Mesothelial cell of epicardium (in vitro differentiated cells): ENCODE results near the gene CAPN7. TPM values are rescaled to one million over a fixed set of nuclear protein-coding genes. Genes with fewer than 3 reads are reported as not detected.

Source experiments
- DNase-seq, 2 experiments: peaks; one replicate each; pipeline ENCODE4 v3.0.0; 2021; ENCODE audit warnings: low spot score in 2 of 2; ENCODE audit not compliant: unreplicated experiment in 2 of 2
- H3K27ac Mint-ChIP-seq: 2 replicates; pipeline ENCODE4 v1.8.0; 2021; ENCODE audit warnings: mixed read lengths
- H3K27me3 Mint-ChIP-seq: 2 replicates; pipeline ENCODE4 v1.8.0; 2021; ENCODE audit warnings: low read depth, mixed read lengths
- H3K36me3 Mint-ChIP-seq: 2 replicates; pipeline ENCODE4 v1.8.0; 2021; ENCODE audit warnings: mixed read lengths
- H3K4me1 Mint-ChIP-seq: 2 replicates; pipeline ENCODE4 v1.8.0; 2021; ENCODE audit warnings: mixed read lengths
- H3K4me3 Mint-ChIP-seq: 2 replicates; pipeline ENCODE4 v1.8.0; 2021; ENCODE audit warnings: mild to moderate bottlenecking, moderate library complexity, mixed read lengths
- H3K9me3 Mint-ChIP-seq: 2 replicates; pipeline ENCODE4 v1.8.0; 2021; ENCODE audit warnings: mixed read lengths
- CTCF ChIP-seq: fragments of 200-600 bp; sonication (generic); IDR thresholded peaks from one replicate; pipeline ENCODE4 v1.5.0; 2021; ENCODE audit warnings: antibody characterized with exemption; ENCODE audit not compliant: unreplicated experiment
- total RNA-seq: library from RNA; stranded (reverse); gene quantifications from 3 replicates; pipeline ENCODE4 v1.2.1, GENCODE V29; 2021

The CAPN7 gene
- total RNA-seq, 1 donor from 2014 or later, result 42.4 TPM

GRCh38 chr3:15272426-15273196, 66.6 kb downstream of the CAPN7 start:
- no peaks in the 10 kb centered on the region for H3K27me3 Mint-ChIP-seq
- H3K9me3 Mint-ChIP-seq, result no peaks in the 10 kb centered on the region
- H3K4me1 Mint-ChIP-seq, result peaks cover 15% of the 10 kb centered on the region
- H3K27ac Mint-ChIP-seq, result no peak overlapping the region
- H3K4me3 Mint-ChIP-seq, result no peak overlapping the region
- DNase-seq, result no peak
- no peak for TF ChIP-seq CTCF
- peaks cover 5% of the 10 kb centered on the region for H3K36me3 Mint-ChIP-seq

GRCh38 chr3:15273227-15273626, 67.2 kb downstream of the CAPN7 start:
- TF ChIP-seq CTCF, result no peak
- Mint-ChIP-seq H3K36me3 (peaks cover 5% of the 10 kb centered on the region), H3K4me3 (no peak overlapping the region), H3K27ac (no peak overlapping the region), H3K9me3 (no peaks in the 10 kb centered on the region), H3K4me1 (peaks cover 15% of the 10 kb centered on the region), H3K27me3 (no peaks in the 10 kb centered on the region)
- no peak for DNase-seq

GRCh38 chr3:15276028-15276724, 70.1 kb downstream of the CAPN7 start:
- Mint-ChIP-seq H3K4me1 (peaks cover 14% of the 10 kb centered on the region), H3K36me3 (peaks cover 5% of the 10 kb centered on the region), H3K9me3 (no peaks in the 10 kb centered on the region), H3K27me3 (no peaks in the 10 kb centered on the region), H3K4me3 (no peak overlapping the region), H3K27ac (peak overlapping the region; percentile 22)
- no peak for TF ChIP-seq CTCF
- no peak for DNase-seq

- Mint-ChIP-seq H3K27me3 (no peaks in the 10 kb centered on the region), H3K4me3 (no peak overlapping the region), H3K9me3 (no peaks in the 10 kb centered on the region), H3K27ac (no peak overlapping the region), H3K4me1 (peaks cover 14% of the 10 kb centered on the region), H3K36me3 (peaks cover 4% of the 10 kb centered on the region)
- no peak for DNase-seq
- no peak for TF ChIP-seq CTCF
Observed at GRCh38 chr3:15277861-15278500, 71.9 kb downstream of the CAPN7 start.

- H3K4me1 Mint-ChIP-seq, result peaks cover 17% of the 10 kb centered on the region
- peaks cover 4% of the 10 kb centered on the region for H3K36me3 Mint-ChIP-seq
- TF ChIP-seq CTCF, result no peak
- H3K27me3 Mint-ChIP-seq, result no peaks in the 10 kb centered on the region
- DNase-seq, result no peak
- peak overlapping the region; percentile 53 for H3K27ac Mint-ChIP-seq
- no peaks in the 10 kb centered on the region for H3K9me3 Mint-ChIP-seq
- no peak overlapping the region for H3K4me3 Mint-ChIP-seq
Observed at GRCh38 chr3:15279205-15279604, 73.2 kb downstream of the CAPN7 start.
